LNCaP clone FGC (cell line): ENCODE data around the gene FNDC8.

Experiments used
- DNase-seq: peaks from one replicate; pipeline ENCODE4 v3.0.0-alpha.2; 2011; ENCODE audit warnings: low read depth
- H3K4me3 ChIP-seq: 2 replicates; pipeline ENCODE4 v1.5.1; 2011; ENCODE audit warnings: mild to moderate bottlenecking, low read depth, low read length, control low read depth
- TF ChIP-seq, protein P1 (sequence below): IDR thresholded peaks from 2 replicates; pipeline ENCODE4 v1.5.1; 2012; ENCODE audit warnings: mild to moderate bottlenecking; ENCODE audit not compliant: control insufficient read depth, insufficient read depth; ENCODE audit errors: extremely low read depth

Gene FNDC8

DNA sequence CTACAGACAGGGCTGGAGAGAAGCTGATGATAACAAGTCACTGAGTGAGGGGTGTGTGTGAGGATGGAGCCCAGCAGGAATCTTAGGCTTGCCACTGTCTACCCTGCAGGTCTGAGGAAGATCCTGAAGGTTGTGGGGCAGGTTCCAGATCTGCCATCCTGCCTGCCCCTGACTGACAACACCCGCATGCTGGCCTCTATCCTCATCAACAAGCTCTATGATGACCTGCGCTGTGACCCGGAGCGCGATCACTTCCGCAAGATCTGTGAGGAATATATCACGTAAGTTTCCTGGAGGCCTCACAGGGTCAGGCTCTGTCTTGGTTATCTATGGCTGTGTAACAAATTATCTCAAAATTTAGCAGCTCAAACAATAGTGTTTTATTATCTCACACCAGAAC lies 42.5 kb downstream of the FNDC8 start:
- no peak for DNase-seq
- TF ChIP-seq, protein P1, sequence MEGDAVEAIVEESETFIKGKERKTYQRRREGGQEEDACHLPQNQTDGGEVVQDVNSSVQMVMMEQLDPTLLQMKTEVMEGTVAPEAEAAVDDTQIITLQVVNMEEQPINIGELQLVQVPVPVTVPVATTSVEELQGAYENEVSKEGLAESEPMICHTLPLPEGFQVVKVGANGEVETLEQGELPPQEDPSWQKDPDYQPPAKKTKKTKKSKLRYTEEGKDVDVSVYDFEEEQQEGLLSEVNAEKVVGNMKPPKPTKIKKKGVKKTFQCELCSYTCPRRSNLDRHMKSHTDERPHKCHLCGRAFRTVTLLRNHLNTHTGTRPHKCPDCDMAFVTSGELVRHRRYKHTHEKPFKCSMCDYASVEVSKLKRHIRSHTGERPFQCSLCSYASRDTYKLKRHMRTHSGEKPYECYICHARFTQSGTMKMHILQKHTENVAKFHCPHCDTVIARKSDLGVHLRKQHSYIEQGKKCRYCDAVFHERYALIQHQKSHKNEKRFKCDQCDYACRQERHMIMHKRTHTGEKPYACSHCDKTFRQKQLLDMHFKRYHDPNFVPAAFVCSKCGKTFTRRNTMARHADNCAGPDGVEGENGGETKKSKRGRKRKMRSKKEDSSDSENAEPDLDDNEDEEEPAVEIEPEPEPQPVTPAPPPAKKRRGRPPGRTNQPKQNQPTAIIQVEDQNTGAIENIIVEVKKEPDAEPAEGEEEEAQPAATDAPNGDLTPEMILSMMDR = no peak
- no peak overlapping the region for H3K4me3 ChIP-seq

DNA sequence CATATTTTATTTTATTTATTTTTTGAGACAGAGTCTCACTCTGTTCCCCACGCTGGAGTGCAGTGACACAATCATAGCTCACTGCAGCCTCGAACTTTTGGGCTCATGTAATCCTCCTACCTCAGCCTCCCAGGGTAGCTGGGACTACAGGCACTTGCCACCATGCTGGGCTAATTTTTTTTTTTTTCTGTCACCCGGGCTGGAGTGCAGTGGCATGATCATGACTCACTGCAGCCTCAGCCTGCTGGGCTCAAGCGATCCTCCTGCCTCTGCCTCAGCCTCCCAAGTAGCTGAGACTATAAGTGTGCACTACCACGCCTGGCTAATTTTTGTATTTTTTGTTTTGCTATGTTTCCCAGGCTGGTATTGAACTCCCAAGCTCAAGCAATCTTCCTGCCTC lies 43.3 kb downstream of the FNDC8 start:
- H3K4me3 ChIP-seq = no peak overlapping the region
- DNase-seq = no peak
- TF ChIP-seq, protein P1 = no peak

DNA sequence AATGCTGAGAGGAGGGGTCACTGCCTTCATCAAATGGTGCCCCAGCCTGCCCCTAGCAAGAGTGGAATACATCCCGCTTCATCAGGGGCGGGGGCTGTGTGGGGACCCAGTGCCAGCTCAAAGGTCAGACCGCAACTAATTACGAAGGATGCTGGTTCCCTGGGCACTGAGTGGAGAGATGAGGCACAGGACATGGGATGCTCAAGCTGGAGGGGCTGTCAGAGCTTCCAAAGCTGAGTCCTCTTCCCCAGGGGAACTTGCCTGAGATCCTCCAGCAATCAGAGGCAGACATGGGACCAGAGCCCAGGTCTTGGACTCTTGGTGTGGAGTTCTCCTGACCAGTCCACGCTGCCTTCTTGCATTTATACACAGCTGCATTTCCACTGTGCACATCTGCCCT lies 45.1 kb downstream of the FNDC8 start:
- TF ChIP-seq, protein P1 = no peak
- H3K4me3 ChIP-seq = no peak overlapping the region
- DNase-seq = no peak

DNA sequence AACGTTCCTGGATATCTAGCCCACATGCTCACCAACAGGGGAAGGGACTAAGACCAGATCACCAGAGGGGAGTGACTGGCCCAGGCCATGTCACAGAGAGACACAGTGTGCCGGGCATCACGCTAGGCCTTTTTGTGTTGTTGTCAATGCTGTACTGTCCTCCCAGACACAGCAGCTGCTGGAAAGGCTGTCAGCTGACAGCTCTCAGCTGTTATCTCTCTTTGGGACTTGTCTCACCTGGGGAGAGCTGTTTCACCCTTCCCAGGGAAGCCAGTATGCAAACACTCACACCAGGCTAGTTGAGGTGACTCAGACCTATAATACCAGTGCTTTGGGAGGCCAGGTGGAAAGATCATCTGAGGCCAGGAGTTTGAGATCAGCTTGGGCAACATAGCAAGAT lies 45.6 kb downstream of the FNDC8 start:
- H3K4me3 ChIP-seq = no peak overlapping the region
- TF ChIP-seq, protein P1 = no peak
- no peak for DNase-seq

DNA sequence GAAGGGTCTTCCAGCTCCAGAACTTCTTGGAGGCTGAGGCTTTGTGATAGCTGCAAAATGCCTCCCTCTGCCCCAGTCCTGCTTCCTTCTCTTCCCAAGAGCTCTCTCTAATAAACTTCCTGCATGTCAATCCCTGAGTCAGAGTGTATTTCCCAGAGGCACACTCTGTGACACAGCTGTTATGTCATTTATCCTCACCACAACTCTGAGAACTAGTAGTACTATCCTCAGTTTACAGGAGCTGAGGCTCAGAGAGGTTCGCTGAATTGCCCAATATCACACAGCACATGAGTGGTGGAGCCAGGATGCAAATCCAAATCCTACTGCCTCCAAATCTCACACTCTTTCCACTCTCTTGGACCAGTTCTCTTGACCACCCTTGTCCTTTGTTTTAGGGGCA lies 46.3 kb downstream of the FNDC8 start:
- TF ChIP-seq, protein P1 = no peak
- H3K4me3 ChIP-seq = no peak overlapping the region
- no peak for DNase-seq

DNA sequence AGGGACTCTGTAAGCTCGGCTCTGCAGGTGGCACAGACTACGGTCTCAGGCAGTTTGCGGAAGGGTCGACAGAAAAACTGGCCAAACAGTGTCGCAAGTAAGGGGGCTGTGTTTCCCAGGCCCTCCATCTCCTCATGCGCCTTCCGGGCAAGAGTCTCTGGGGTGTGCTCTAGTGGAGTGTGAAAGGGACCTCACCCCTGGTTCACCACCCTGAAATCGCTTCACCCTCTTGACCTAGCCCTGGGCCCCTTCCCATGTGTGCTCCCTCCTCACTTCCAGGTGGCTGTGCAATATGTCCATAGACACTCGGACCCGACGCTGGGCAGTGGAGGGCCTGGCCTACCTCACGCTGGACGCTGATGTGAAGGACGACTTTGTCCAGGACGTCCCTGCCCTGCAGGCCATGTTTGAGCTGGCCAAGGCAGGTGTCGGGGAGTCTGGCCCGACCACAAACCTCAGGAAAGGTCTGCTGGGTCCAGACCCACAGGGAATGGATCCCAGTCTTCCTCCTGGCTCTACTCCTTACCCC lies 48.5 kb downstream of the FNDC8 start:
- DNase-seq = no peak
- TF ChIP-seq, protein P1 = no peak
- H3K4me3 ChIP-seq = no peak overlapping the region
